IPS-NIHi11 (cell line): ENCODE measurements around the gene OR2L13.
"Not testable (repeated sequence)": the region's sequence is repeated elsewhere in the genome, so short reads cannot be mapped to it uniquely, and the experiment has no call there.

Experiments
- DNase-seq: peaks from one replicate; pipeline ENCODE4 v3.0.0; 2012; ENCODE audit warnings: mixed read lengths, low spot score

Gene OR2L13

GRCh38 chr1:248094884-248095283 lies at the start of gene OR2L13:
TSS of gene OR2L13 (plus strand) at chr1:248095184. CDS start at chr1:248099376, 4,192 bp downstream.
- no peak for DNase-seq

GRCh38 chr1:248045209-248045608 lies 49.8 kb upstream of the OR2L13 start:
- no peak for DNase-seq

GRCh38 chr1:248046536-248046935 lies 48.4 kb upstream of the OR2L13 start, which contains the start of gene OR2L3:
TSS of gene OR2L3 (plus strand) at chr1:248046836. CDS start at chr1:248060682, 13,846 bp downstream.
- no peak for DNase-seq

- no peak for DNase-seq
These were observed 48.0 kb upstream of the OR2L13 start for GRCh38 chr1:248047008-248047407.

- DNase-seq, result no peak
These were observed 40.3 kb upstream of the OR2L13 start for GRCh38 chr1:248054671-248055070.

- DNase-seq, result no peak
These were observed 39.7 kb upstream of the OR2L13 start for GRCh38 chr1:248055261-248055660.

- DNase-seq, result no peak
These were observed 29.9 kb upstream of the OR2L13 start for GRCh38 chr1:248065071-248065470.

- DNase-seq, result no peak
These were observed 29.4 kb upstream of the OR2L13 start for GRCh38 chr1:248065604-248066003.

GRCh38 chr1:248083864-248084263 lies 11.1 kb upstream of the OR2L13 start:
- DNase-seq, result not testable (repeated sequence)

- no peak for DNase-seq
These were observed 3.5 kb downstream of the OR2L13 start for GRCh38 chr1:248098529-248098928.

GRCh38 chr1:248102847-248103246 lies 7.9 kb downstream of the OR2L13 start:
- no peak for DNase-seq

GRCh38 chr1:248111157-248111556 lies 16.2 kb downstream of the OR2L13 start:
- no peak for DNase-seq

- DNase-seq, result no peak
These were observed 19.9 kb downstream of the OR2L13 start for GRCh38 chr1:248114890-248115289.

- DNase-seq, result no peak
These were observed 32.7 kb downstream of the OR2L13 start for GRCh38 chr1:248127653-248128052.

GRCh38 chr1:248136811-248137210 lies 41.8 kb downstream of the OR2L13 start:
- no peak for DNase-seq

GRCh38 chr1:248140846-248141245 lies 45.9 kb downstream of the OR2L13 start:
- no peak for DNase-seq

GRCh38 chr1:248143311-248143710 lies 48.3 kb downstream of the OR2L13 start:
- no peak for DNase-seq

- no peak for DNase-seq
These were observed 49.7 kb downstream of the OR2L13 start, which contains the start of gene OR2M5 for GRCh38 chr1:248144513-248145198. TSS of gene OR2M5 (plus strand) at chr1:248145148. CDS start at chr1:248145148, 0 bp downstream.
